ENCODE measurements around the gene ENG. TPM values are rescaled to one million over a fixed set of nuclear protein-coding genes. Genes with fewer than 3 reads are reported as not detected.

The ENG gene
- total RNA-seq, 1 donor from 2014 or later = not detected

- peak overlapping the region; percentile 4 for H3K27ac Mint-ChIP-seq
- H3K4me3 Mint-ChIP-seq = peak overlapping the region; percentile 44
Measured at GRCh38 chr9:127768698-127769097, 85.8 kb downstream of the ENG start.

GRCh38 chr9:127767909-127768331, 86.5 kb downstream of the ENG start:
- no peaks in the 10 kb centered on the region for H3K36me3 Mint-ChIP-seq
- Histone ChIP-seq H3K4me1 (peaks cover 4% of the 10 kb centered on the region), H3K27me3 (peaks cover 8% of the 10 kb centered on the region), H3K4me2 (no peak overlapping the region), H3K27ac (no peak overlapping the region), H4K20me1 (ENCODE audit: low read depth) (no peaks in the 10 kb centered on the region), H3F3A (ENCODE audit: low read depth) (peaks cover 16% of the 10 kb centered on the region), H3K79me2 (ENCODE audit: low read depth) (no peaks in the 10 kb centered on the region), H2AFZ (replicated peaks) (no peak overlapping the region), H3K36me3 (no peaks in the 10 kb centered on the region), H3K4me3 (no peak overlapping the region), H3K9ac (no peak overlapping the region), H3K9me3 (ENCODE audit: low read depth) (no peaks in the 10 kb centered on the region)
- peaks cover 23% of the 10 kb centered on the region for H3K27me3 Mint-ChIP-seq (ENCODE audit: insufficient read depth, low read depth)
- DNase-seq (ENCODE audit: low spot score) = no peak
- no peak overlapping the region for H3K27ac Mint-ChIP-seq
- H3K4me3 Mint-ChIP-seq = no peak overlapping the region
- TF ChIP-seq EZH2phosphoT487 (IDR thresholded peaks at IDR 0.05) (no peak), EZH2 (IDR thresholded peaks at IDR 0.05) (no peak), CTCF (IDR thresholded peaks at IDR 0.05) (no peak)
- no peaks in the 10 kb centered on the region for H3K9me3 Mint-ChIP-seq
- peaks cover 46% of the 10 kb centered on the region for H3K4me1 Mint-ChIP-seq

More at GRCh38 chr9:127768698-127769097, 85.8 kb downstream of the ENG start:
- Histone ChIP-seq H4K20me1 (ENCODE audit: low read depth) (no peaks in the 10 kb centered on the region), H3F3A (ENCODE audit: low read depth) (peaks cover 20% of the 10 kb centered on the region), H3K9me3 (ENCODE audit: low read depth) (no peaks in the 10 kb centered on the region), H3K36me3 (no peaks in the 10 kb centered on the region), H3K4me2 (no peak overlapping the region), H2AFZ (replicated peaks) (no peak overlapping the region), H3K27me3 (peaks cover 8% of the 10 kb centered on the region), H3K27ac (no peak overlapping the region), H3K4me3 (no peak overlapping the region), H3K9ac (no peak overlapping the region), H3K79me2 (ENCODE audit: low read depth) (no peaks in the 10 kb centered on the region), H3K4me1 (peaks cover 4% of the 10 kb centered on the region)
- Mint-ChIP-seq H3K27me3 (ENCODE audit: insufficient read depth, low read depth) (peaks cover 26% of the 10 kb centered on the region), H3K36me3 (no peaks in the 10 kb centered on the region), H3K9me3 (no peaks in the 10 kb centered on the region), H3K4me1 (peaks cover 39% of the 10 kb centered on the region)
- TF ChIP-seq EZH2 (IDR thresholded peaks at IDR 0.05) = no peak
- no peak for TF ChIP-seq CTCF (IDR thresholded peaks at IDR 0.05)
- no peak for TF ChIP-seq EZH2phosphoT487 (IDR thresholded peaks at IDR 0.05)
- DNase-seq (ENCODE audit: low spot score) = no peak

GRCh38 chr9:127767410-127767809, 87.0 kb downstream of the ENG start:
- Mint-ChIP-seq H3K27me3 (ENCODE audit: insufficient read depth, low read depth) (peaks cover 20% of the 10 kb centered on the region), H3K36me3 (no peaks in the 10 kb centered on the region), H3K9me3 (no peaks in the 10 kb centered on the region), H3K4me3 (no peak overlapping the region), H3K27ac (peak overlapping the region; percentile 78), H3K4me1 (peaks cover 50% of the 10 kb centered on the region)
- no peak overlapping the region for H3K4me3 ChIP-seq
- no peaks in the 10 kb centered on the region for H3K9me3 ChIP-seq (ENCODE audit: low read depth)
- peaks cover 8% of the 10 kb centered on the region for H3K27me3 ChIP-seq
- H3K9ac ChIP-seq = no peak overlapping the region
- H3K36me3 ChIP-seq = no peaks in the 10 kb centered on the region
- H2AFZ ChIP-seq (replicated peaks) = no peak overlapping the region
- TF ChIP-seq EZH2 (IDR thresholded peaks at IDR 0.05) = no peak
- no peak for TF ChIP-seq CTCF (IDR thresholded peaks at IDR 0.05)
- no peak overlapping the region for H3K27ac ChIP-seq
- H3K4me1 ChIP-seq = peaks cover 4% of the 10 kb centered on the region
- DNase-seq (ENCODE audit: low spot score) = no peak
- H4K20me1 ChIP-seq (ENCODE audit: low read depth) = no peaks in the 10 kb centered on the region
- no peak overlapping the region for H3K4me2 ChIP-seq
- H3K79me2 ChIP-seq (ENCODE audit: low read depth) = no peaks in the 10 kb centered on the region
- H3F3A ChIP-seq (ENCODE audit: low read depth) = peaks cover 12% of the 10 kb centered on the region

Measured in neural progenitor cell (in vitro differentiated cells).